ENCODE data around the gene FYCO1. TPM values are rescaled to one million over a fixed set of nuclear protein-coding genes. Genes with fewer than 3 reads are reported as not detected.

Gene FYCO1
- total and polyA plus RNA-seq, 7 donors: 8.4 to 115 (median 72.1) TPM

DNA sequence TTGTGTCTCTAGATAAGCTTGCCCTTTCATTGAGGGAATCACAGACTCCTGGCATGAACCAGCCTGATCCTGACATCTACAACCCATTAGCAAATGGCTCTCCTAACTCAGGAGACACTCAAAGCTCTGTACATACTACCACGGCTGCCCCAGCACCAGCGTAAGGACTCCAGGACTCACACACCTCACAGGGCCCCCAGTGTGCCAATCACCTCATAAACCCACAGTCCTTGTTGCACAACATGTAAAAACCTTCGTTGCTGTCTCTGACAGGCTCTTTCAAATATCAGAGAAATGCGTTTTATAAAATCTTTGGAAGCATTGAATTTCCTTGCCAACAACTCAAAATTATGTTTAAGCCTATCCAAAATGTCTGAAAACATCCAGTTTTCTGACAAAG lies 7.3 kb downstream of the FYCO1 start:
- Histone ChIP-seq H3K27me3 (no peaks in the 10 kb centered on the region), H3K4me1 (peaks cover 0 to 98% (median 97%) of the 10 kb centered on the region in 4 donors), H3K36me3 (peaks cover 0 to 16% (median 4%) of the 10 kb centered on the region in 4 donors), H3K4me3 (no peak overlapping the region), H3K27ac (peak overlapping the region; percentile 84 to 98 (median 95)), H3K9me3 (no peaks in the 10 kb centered on the region)
- 86 to 92% methylated on average over 4 of the region's 4 CpGs for WGBS, 2 donors
- TF ChIP-seq, protein P1, sequence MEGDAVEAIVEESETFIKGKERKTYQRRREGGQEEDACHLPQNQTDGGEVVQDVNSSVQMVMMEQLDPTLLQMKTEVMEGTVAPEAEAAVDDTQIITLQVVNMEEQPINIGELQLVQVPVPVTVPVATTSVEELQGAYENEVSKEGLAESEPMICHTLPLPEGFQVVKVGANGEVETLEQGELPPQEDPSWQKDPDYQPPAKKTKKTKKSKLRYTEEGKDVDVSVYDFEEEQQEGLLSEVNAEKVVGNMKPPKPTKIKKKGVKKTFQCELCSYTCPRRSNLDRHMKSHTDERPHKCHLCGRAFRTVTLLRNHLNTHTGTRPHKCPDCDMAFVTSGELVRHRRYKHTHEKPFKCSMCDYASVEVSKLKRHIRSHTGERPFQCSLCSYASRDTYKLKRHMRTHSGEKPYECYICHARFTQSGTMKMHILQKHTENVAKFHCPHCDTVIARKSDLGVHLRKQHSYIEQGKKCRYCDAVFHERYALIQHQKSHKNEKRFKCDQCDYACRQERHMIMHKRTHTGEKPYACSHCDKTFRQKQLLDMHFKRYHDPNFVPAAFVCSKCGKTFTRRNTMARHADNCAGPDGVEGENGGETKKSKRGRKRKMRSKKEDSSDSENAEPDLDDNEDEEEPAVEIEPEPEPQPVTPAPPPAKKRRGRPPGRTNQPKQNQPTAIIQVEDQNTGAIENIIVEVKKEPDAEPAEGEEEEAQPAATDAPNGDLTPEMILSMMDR (IDR thresholded peaks at IDR 0.05): no peak
- no peak for TF ChIP-seq EP300 (IDR thresholded peaks at IDR 0.05)
- TF ChIP-seq POLR2AphosphoS5 (IDR thresholded peaks at IDR 0.05): no peak
- no peak for TF ChIP-seq POLR2A (IDR thresholded peaks at IDR 0.05)
- DNase-seq: peak; percentile 67
- intact Hi-C loops (cut with DNase I): no loop called here

DNA sequence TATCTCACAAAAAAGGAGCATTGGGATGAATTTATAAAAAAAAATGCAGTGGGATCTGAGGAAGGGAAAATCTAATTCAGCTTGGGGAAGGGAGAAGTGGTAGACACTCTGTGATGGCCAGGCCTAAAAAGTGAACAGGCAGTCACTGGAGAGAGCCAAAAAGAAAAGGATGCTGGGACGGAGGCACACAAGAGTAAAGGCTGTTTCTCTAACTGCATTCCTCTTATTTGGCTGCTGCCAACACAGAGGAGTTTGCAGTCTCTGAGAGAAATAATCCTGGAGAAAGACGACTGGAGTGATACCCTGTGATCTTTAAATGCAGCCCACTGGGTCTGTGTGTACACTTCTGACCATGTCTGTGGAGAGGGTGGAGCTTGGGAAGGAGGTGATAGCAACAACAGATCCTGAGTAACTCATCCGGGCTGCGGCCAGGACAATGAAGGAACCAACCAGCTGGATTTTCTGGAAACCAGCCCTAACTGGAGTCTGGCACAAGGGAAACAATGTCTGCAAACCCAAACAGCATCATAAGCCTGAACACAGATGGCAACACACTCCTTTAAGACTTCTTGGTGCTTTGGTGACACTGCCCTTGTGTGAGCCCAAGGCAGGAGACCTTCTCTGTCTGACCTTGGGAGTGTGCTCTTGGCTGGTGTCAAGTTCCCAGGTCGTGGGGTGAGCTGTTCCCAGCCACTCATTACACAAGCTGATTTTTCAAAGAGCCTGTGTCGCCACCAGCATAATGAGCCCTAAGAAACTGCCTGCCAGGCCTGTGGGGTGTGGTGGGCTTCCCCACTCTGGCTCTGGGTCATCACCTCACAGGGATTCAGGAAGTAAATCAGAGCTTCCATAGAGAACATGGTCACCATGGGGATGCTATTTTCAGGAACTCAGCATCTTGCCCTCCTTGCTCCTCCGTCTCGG lies 8.0 kb downstream of the FYCO1 start:
- intact Hi-C loops (cut with DNase I): loop anchor here (2.0 kb wide), 1 partner anchor 15 kb away; no protein-coding TSS in a partner anchor
- Histone ChIP-seq H3K4me1 (peaks cover 0 to 98% (median 94%) of the 10 kb centered on the region in 4 donors), H3K9me3 (no peaks in the 10 kb centered on the region), H3K36me3 (peaks cover 0 to 24% (median 11%) of the 10 kb centered on the region in 4 donors), H3K27me3 (no peaks in the 10 kb centered on the region), H3K27ac (peak overlapping the region; percentile 84 to 98 (median 95)), H3K4me3 (no peak overlapping the region)
- DNase-seq: peak; percentile 84
- 72 to 75% methylated on average over 8 of the region's 8 CpGs for WGBS, 2 donors
- TF ChIP-seq POLR2A (IDR thresholded peaks at IDR 0.05): no peak
- TF ChIP-seq POLR2AphosphoS5 (IDR thresholded peaks at IDR 0.05): peak in 3 of 4 donors; percentile 4 to 35 (median 31)

DNA sequence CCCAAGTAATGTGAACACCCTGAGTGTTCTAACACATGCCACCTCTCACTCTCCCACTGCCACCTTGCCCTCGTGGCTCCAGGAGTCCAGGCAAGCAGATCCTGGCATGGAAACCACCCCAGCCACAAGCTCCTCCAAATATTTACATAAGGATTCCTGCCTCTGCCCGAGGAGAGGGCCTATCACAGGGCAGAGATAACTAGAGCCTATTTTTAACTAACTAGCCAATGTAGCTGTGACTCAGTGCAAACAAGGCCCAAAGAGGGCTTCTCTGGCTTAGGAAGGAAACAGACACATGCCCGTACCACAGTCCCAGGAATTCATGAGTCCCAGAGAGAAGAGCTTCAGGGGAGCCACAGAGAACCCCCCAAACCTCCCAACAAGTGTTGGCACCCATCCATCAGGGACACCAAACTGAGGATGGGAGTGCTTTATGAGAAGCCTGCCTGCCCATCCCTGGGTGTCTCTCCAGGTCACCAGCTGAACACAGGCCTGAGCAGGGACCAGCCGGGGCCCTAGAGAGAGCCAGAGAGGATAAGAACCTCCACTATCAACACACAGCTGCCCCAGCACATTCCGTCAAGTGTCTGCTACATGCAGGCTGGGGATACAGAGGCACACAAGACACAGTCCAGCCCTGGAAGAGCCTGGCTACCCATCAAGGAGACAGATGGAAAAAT lies 9.2 kb downstream of the FYCO1 start:
- Histone ChIP-seq H3K4me1 (peaks cover 0 to 88% (median 82%) of the 10 kb centered on the region in 4 donors), H3K27me3 (no peaks in the 10 kb centered on the region), H3K9me3 (no peaks in the 10 kb centered on the region), H3K4me3 (no peak overlapping the region), H3K27ac (peak overlapping the region; percentile 84 to 98 (median 95)), H3K36me3 (peaks cover 1 to 35% (median 20%) of the 10 kb centered on the region in 4 donors)
- DNase-seq: peak; percentile 85
- intact Hi-C loops (cut with DNase I): loop anchor here (2.0 kb wide), 1 partner anchor 14 kb away; no protein-coding TSS in a partner anchor
- WGBS, 2 donors: 39 to 70% methylated on average over 5 of the region's 5 CpGs
- TF ChIP-seq EP300 (IDR thresholded peaks at IDR 0.05) (peak in 1 of 4 donors; percentile 66), POLR2A (IDR thresholded peaks at IDR 0.05) (no peak), POLR2AphosphoS5 (IDR thresholded peaks at IDR 0.05) (peak in 3 of 4 donors; percentile 30 to 49 (median 44))

DNA sequence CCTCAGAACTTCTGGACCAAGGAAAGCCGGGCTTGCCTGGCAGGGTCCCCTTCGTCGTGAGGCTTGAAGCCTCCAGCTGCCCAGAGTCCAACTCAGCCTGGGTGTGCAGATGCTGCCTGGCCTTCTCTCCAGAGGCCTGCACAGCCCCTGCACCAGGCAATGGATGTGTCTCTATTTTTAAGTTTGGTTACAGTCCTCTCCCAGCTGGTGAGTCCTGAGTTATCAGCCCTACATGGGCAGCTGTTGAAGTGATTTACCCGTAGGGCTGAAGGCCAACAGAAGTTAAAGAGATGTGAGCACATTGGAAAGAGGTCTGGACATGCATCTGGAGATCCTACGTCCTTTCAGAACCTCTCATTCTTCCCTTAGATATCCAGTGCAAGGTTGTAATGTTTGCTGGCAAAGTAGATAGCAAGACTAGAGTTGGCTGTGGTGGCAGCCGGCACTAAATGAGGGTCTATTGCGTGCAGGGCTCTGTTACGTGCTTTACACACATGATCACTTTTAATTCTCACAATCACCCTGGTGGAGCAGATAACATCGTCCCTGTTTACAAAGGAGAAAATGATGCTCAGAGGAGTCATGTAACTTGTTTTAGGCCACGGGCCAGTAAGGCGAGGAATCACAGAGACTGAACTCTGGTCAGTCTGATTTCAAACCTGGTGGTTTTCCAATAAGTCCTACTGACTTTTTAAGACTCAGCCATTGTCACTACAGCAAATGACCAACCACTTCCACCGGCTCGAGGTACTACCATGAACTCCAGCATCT lies 9.9 kb downstream of the FYCO1 start:
- Histone ChIP-seq H3K27ac (peak overlapping the region; percentile 84 to 98 (median 95)), H3K27me3 (no peaks in the 10 kb centered on the region), H3K4me1 (peaks cover 0 to 83% (median 77%) of the 10 kb centered on the region in 4 donors), H3K36me3 (peaks cover 5 to 43% (median 23%) of the 10 kb centered on the region in 4 donors), H3K9me3 (no peaks in the 10 kb centered on the region), H3K4me3 (no peak overlapping the region)
- intact Hi-C loops (cut with DNase I): loop anchor here (2.0 kb wide), 1 partner anchor 13 kb away; no protein-coding TSS in a partner anchor
- TF ChIP-seq, protein P1 (IDR thresholded peaks at IDR 0.05): no peak
- TF ChIP-seq POLR2A (IDR thresholded peaks at IDR 0.05) (no peak), EP300 (IDR thresholded peaks at IDR 0.05) (peak in 1 of 4 donors; percentile 20), POLR2AphosphoS5 (IDR thresholded peaks at IDR 0.05) (peak in 3 of 4 donors; percentile 21 to 55 (median 54))
- WGBS, 2 donors: 70 to 87% methylated on average over 13 of the region's 13 CpGs
- DNase-seq: peak; percentile 78
